H1 (cell line): ENCODE data around the gene YTHDC2. TPM values are rescaled to one million over a fixed set of nuclear protein-coding genes. Genes with fewer than 3 reads are reported as not detected.
A peak's percentile ranks its signal among the peaks of the same experiment; 100 is the strongest.

Experiments
- CHD7 ChIP-seq: fragments of 300-600 bp; sonication (generic); IDR thresholded peaks from 2 replicates; pipeline ENCODE4 v1.7.1; 2012; ENCODE audit warnings: low read length, moderate library complexity, mild to moderate bottlenecking, inconsistent platforms; ENCODE audit not compliant: insufficient replicate concordance
- HDAC6 ChIP-seq: IDR thresholded peaks from one replicate; pipeline ENCODE4 v1.7.1; 2012; ENCODE audit warnings: low read depth, mild to moderate bottlenecking, inconsistent platforms, low read length, moderate library complexity
- POU5F1 ChIP-seq: IDR thresholded peaks from 2 replicates; pipeline ENCODE4 v1.6.1; 2011; ENCODE audit warnings: low read depth, mild to moderate bottlenecking, low read length, moderate library complexity
- RNF2 ChIP-seq: fragments of 200-900, 300-1000 bp; sonication (generic); IDR thresholded peaks from 2 replicates; pipeline ENCODE4 v1.7.1; 2016; ENCODE audit warnings: borderline replicate concordance, low read depth, mild to moderate bottlenecking, antibody characterized with exemption, low read length; ENCODE audit not compliant: poor library complexity, severe bottlenecking; ENCODE audit errors: missing control alignments
- RXRA ChIP-seq: IDR thresholded peaks from 2 replicates; pipeline ENCODE4 v1.6.1; 2011; ENCODE audit warnings: low read depth, mild to moderate bottlenecking, low read length, moderate library complexity; ENCODE audit not compliant: insufficient read depth
- SIN3A ChIP-seq, 2 experiments: IDR thresholded peaks in 1 of 2; conservative IDR thresholded peaks in 1 of 2; 2 replicates each; pipeline ENCODE4 v1.6.1; 2011 to 2012; ENCODE audit warnings: low read length in 2 of 2, improper control_type of control experiment in 1 of 2, low read depth in 1 of 2, mild to moderate bottlenecking in 1 of 2
- SP2 ChIP-seq: IDR thresholded peaks from 2 replicates; pipeline ENCODE4 v1.6.1; 2012; ENCODE audit warnings: mild to moderate bottlenecking, low read length, inconsistent platforms
- SUZ12 ChIP-seq: fragments of 200-600 bp; sonication (generic); IDR thresholded peaks from 2 replicates; pipeline ENCODE4 v1.6.1; 2012; ENCODE audit warnings: mild to moderate bottlenecking, inconsistent platforms, low read length, moderate library complexity, mixed read lengths
- polyA plus RNA-seq, 7 experiments: library from polyadenylated mRNA; depleted of rRNA in 3 of 7; stranded (reverse) in 5 of 7; unstranded in 2 of 7; fragments of >200 nt in 5 of 7; fragments of 200-250 nt in 2 of 7; gene quantifications; 1 replicate in 5 of 7; 2 replicates in 1 of 7; 4 replicates in 1 of 7; pipeline versions ENCODE4 v1.2.1 to v1.2.3, GENCODE V29; 2011 to 2013; ENCODE audit warnings: missing spikeins in 2 of 7, mixed read lengths in 2 of 7
- total RNA-seq: library from RNA; stranded (reverse); fragmentation: NEBNext Ultra II Directional; extraction: Animal tissue kit (Norgen Biotek cat#: 25700); gene quantifications from 2 replicates; pipeline ENCODE4 v1.2.1, GENCODE V29; 2021

YTHDC2 gene
- total and polyA plus RNA-seq, 2 of the 8 experiments (the other 6 are each of a cell fraction or from before 2014, with no cell fraction given): 4.3 to 20.1 TPM

- TF ChIP-seq CHD7 (no peak), SP2 (no peak), HDAC6 (no peak), SIN3A (conservative IDR thresholded peaks at IDR 0.05 in 1 of 2, IDR thresholded peaks at IDR 0.05 in 1 of 2; ENCODE audit: low read depth in 1 of 2, low read length in 2 of 2) (peak in 1 of 2 experiments; percentile 14; a peak in 1 of 4 replicates), POU5F1 (no peak), SUZ12 (peak; percentile 72), RXRA (no peak), RNF2 (no peak)
These were observed 25.5 kb upstream of the YTHDC2 start, which contains the start of gene MCC (continued) for GRCh38 chr5:113487781-113488644.
